ENCODE results near the gene MRGPRF.

DNA sequence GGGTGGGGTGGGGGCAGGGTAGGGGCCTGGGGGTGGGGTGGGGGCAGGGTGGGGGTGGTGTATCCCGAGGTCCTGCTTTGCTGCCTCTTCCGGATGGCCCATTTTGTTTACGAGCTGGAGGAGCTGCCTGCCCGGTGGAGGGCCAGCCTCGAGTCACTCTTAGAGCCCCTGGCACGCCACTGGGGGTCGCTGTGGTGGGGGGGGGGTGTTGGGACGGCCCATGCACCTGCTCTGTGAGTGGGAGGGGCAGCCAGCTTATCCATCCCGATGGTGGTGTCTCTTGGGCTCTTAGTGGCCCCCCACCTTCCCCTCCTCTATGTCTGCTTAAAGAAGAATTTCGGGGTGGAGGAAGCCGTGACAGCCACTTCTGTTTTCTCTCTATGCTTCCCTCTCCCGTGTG is 56.9 kb downstream of the MRGPRF start:
- TF ChIP-seq POLR2A (IDR thresholded peaks at IDR 0.05; ENCODE audit: control extremely low read depth in 1 of 2, low read depth in 2 of 2, low read length in 2 of 2) (no peak), CTCF (IDR thresholded peaks at IDR 0.05; ENCODE audit: control extremely low read depth in 1 of 3, insufficient read depth in 1 of 3, low read depth in 1 of 3, low read length in 3 of 3) (peak; percentile 65 to 73 (median 73)), ATF3 (IDR thresholded peaks at IDR 0.05; ENCODE audit: insufficient read depth, low read depth, low read length) (no peak)

Measured in H1 (cell line).